ENCODE results near the gene PIK3C2G. TPM values are rescaled to one million over a fixed set of nuclear protein-coding genes. Genes with fewer than 3 reads are reported as not detected.

Gene PIK3C2G
- polyA plus RNA-seq, 1 experiment, result not detected

GRCh38 chr12:18259906-18260682 is 1.2 kb upstream of the PIK3C2G start:
- TF ChIP-seq CTCF (IDR thresholded peaks at IDR 0.05; ENCODE audit: low read depth, low read length), result no peak
- POLR2A ChIA-PET, result no interaction called here
- no peak for DNase-seq (ENCODE audit: low read depth, low spot score)
- CTCF ChIA-PET, result interaction anchor here (4.8 kb wide), 1 partner anchor 10 kb away, joined by 25 read pairs; no protein-coding TSS in a partner anchor
- Histone ChIP-seq H3K4me3 (ENCODE audit: low read depth, low read length) (no peak overlapping the region), H3K27me3 (ENCODE audit: control insufficient read depth, insufficient read depth, low read length) (no peaks in the 10 kb centered on the region), H3K9me3 (ENCODE audit: control insufficient read depth, insufficient read depth, low read length) (no peaks in the 10 kb centered on the region), H3K27ac (ENCODE audit: low read depth, low read length) (no peak overlapping the region)

- H3K9me3 ChIP-seq (ENCODE audit: control insufficient read depth, insufficient read depth, low read length), result no peaks in the 10 kb centered on the region
- POLR2A ChIA-PET, result no interaction called here
- DNase-seq (ENCODE audit: low read depth, low spot score), result no peak
- CTCF ChIA-PET, result interaction anchor here (0.7 to 4.8 kb wide), 7 partner anchors 12 to 925 kb away, joined by 3 to 25 read pairs (median 4); no protein-coding TSS in a partner anchor
- TF ChIP-seq CTCF (IDR thresholded peaks at IDR 0.05; ENCODE audit: low read depth, low read length), result no peak
- H3K27me3 ChIP-seq (ENCODE audit: control insufficient read depth, insufficient read depth, low read length), result no peaks in the 10 kb centered on the region
- H3K4me3 ChIP-seq (ENCODE audit: low read depth, low read length), result no peak overlapping the region
- no peak overlapping the region for H3K27ac ChIP-seq (ENCODE audit: low read depth, low read length)
Measured at GRCh38 chr12:18261906-18262305, 588 bp downstream of the PIK3C2G start.

- no peak for DNase-seq (ENCODE audit: low read depth, low spot score)
- TF ChIP-seq CTCF (IDR thresholded peaks at IDR 0.05; ENCODE audit: low read depth, low read length), result no peak
- CTCF ChIA-PET, result interaction anchor here (0.7 to 4.8 kb wide), 5 partner anchors 12 to 260 kb away, joined by 3 to 25 read pairs (median 5); no protein-coding TSS in a partner anchor
- H3K27me3 ChIP-seq (ENCODE audit: control insufficient read depth, insufficient read depth, low read length), result no peaks in the 10 kb centered on the region
- H3K27ac ChIP-seq (ENCODE audit: low read depth, low read length), result no peak overlapping the region
- POLR2A ChIA-PET, result no interaction called here
- H3K9me3 ChIP-seq (ENCODE audit: control insufficient read depth, insufficient read depth, low read length), result no peaks in the 10 kb centered on the region
- no peak overlapping the region for H3K4me3 ChIP-seq (ENCODE audit: low read depth, low read length)
Measured at GRCh38 chr12:18262514-18262913, 1.2 kb downstream of the PIK3C2G start.

- Histone ChIP-seq H3K27ac (ENCODE audit: low read depth, low read length) (no peak overlapping the region), H3K27me3 (ENCODE audit: control insufficient read depth, insufficient read depth, low read length) (no peaks in the 10 kb centered on the region), H3K4me3 (ENCODE audit: low read depth, low read length) (no peak overlapping the region), H3K9me3 (ENCODE audit: control insufficient read depth, insufficient read depth, low read length) (no peaks in the 10 kb centered on the region)
- TF ChIP-seq CTCF (IDR thresholded peaks at IDR 0.05; ENCODE audit: low read depth, low read length), result no peak
- ChIA-PET CTCF (no interaction called here), POLR2A (no interaction called here)
- DNase-seq (ENCODE audit: low read depth, low spot score), result no peak
Measured at GRCh38 chr12:18264581-18265075, 3.3 kb downstream of the PIK3C2G start.

- CTCF ChIA-PET, result interaction anchor here (0.7 kb wide), 1 partner anchor 187 kb away, joined by 3 read pairs; no protein-coding TSS in a partner anchor
- Histone ChIP-seq H3K9me3 (ENCODE audit: control insufficient read depth, insufficient read depth, low read length) (no peaks in the 10 kb centered on the region), H3K27me3 (ENCODE audit: control insufficient read depth, insufficient read depth, low read length) (no peaks in the 10 kb centered on the region), H3K27ac (ENCODE audit: low read depth, low read length) (no peak overlapping the region), H3K4me3 (ENCODE audit: low read depth, low read length) (no peak overlapping the region)
- DNase-seq (ENCODE audit: low read depth, low spot score), result no peak
- TF ChIP-seq CTCF (IDR thresholded peaks at IDR 0.05; ENCODE audit: low read depth, low read length), result no peak
- POLR2A ChIA-PET, result no interaction called here
Measured at GRCh38 chr12:18267427-18268099, 6.2 kb downstream of the PIK3C2G start.
